NCI-H2029 treated with DMSO at 0.1 percent for 48 hours (cell line): ENCODE results near the gene VSTM2B.

Experiments
- DNase-seq: peaks from one replicate; lab custom pipeline; 2025; lab: John Stamatoyannopoulos, UW

VSTM2B gene

GRCh38 chr19:29497241-29497640 is 28.6 kb upstream of the VSTM2B start:
- no peak for DNase-seq

- DNase-seq = no peak
These were observed 27.9 kb upstream of the VSTM2B start for GRCh38 chr19:29497686-29498436.

- no peak for DNase-seq
These were observed 26.4 kb upstream of the VSTM2B start for GRCh38 chr19:29499261-29499920.

GRCh38 chr19:29499921-29500590 is 25.7 kb upstream of the VSTM2B start:
- DNase-seq = no peak

GRCh38 chr19:29501816-29502580 is 23.8 kb upstream of the VSTM2B start:
- DNase-seq = no peak

- no peak for DNase-seq
These were observed 23.3 kb upstream of the VSTM2B start for GRCh38 chr19:29502581-29502850.

- DNase-seq = no peak
These were observed 22.5 kb upstream of the VSTM2B start for GRCh38 chr19:29503140-29503758.

GRCh38 chr19:29503785-29504184 is 22.0 kb upstream of the VSTM2B start:
- DNase-seq = no peak

- DNase-seq = no peak
These were observed 21.3 kb upstream of the VSTM2B start for GRCh38 chr19:29504454-29504853.

- DNase-seq = no peak
These were observed 20.5 kb upstream of the VSTM2B start for GRCh38 chr19:29505097-29505824.

- no peak for DNase-seq
These were observed 19.2 kb upstream of the VSTM2B start for GRCh38 chr19:29506619-29506911.

GRCh38 chr19:29507081-29507860 is 18.5 kb upstream of the VSTM2B start:
- no peak for DNase-seq

- DNase-seq = no peak
These were observed 17.6 kb upstream of the VSTM2B start for GRCh38 chr19:29508181-29508580.

GRCh38 chr19:29509456-29509855 is 16.3 kb upstream of the VSTM2B start:
- no peak for DNase-seq

GRCh38 chr19:29510701-29511265 is 15.0 kb upstream of the VSTM2B start:
- no peak for DNase-seq

- DNase-seq = no peak
These were observed 14.0 kb upstream of the VSTM2B start for GRCh38 chr19:29511768-29512167.

- DNase-seq = no peak
These were observed 13.0 kb upstream of the VSTM2B start for GRCh38 chr19:29512748-29513147.

GRCh38 chr19:29514525-29515232 is 11.1 kb upstream of the VSTM2B start:
- no peak for DNase-seq

- no peak for DNase-seq
These were observed 10.6 kb upstream of the VSTM2B start for GRCh38 chr19:29515233-29515619.
